Epithelial cell of esophagus (primary cell): ENCODE results near the gene THADA.
A peak's percentile ranks its signal among the peaks of the same experiment; 100 is the strongest.

Experiments used
- DNase-seq: peaks from one replicate; pipeline ENCODE4 v3.0.0; 2010; ENCODE audit warnings: low read depth
- H3K4me3 ChIP-seq: 2 replicates; pipeline ENCODE4 v1.5.1; 2011; ENCODE audit warnings: mild to moderate bottlenecking, low read length, control low read depth
- TF ChIP-seq, protein P1 (sequence below): IDR thresholded peaks from 2 replicates; pipeline ENCODE4 v1.5.1; 2011; ENCODE audit warnings: low read depth, mild to moderate bottlenecking, low read length, control low read depth, inconsistent platforms; ENCODE audit not compliant: insufficient read depth; ENCODE audit errors: missing control alignments

Gene THADA

DNA sequence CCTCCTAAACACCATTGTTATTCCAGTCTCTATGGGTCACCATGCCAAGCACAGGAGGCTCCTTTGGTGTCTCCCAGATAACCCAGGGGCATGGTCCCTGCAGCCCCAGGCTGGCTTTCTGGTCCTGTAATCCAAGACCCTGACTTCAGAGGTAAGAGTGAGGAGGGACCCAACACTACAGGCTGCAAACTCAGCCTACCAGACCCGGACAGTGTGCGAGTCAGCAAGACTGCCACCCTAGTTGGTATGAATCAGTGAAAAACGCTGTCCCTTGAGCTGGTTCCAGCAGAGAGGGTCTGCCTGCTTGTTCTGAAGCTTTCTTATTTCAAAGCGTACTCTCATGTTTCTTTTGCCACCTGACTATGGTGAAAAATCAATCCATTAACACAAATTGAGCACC, 321.8 kb downstream of the THADA start:
- H3K4me3 ChIP-seq = no peak overlapping the region
- TF ChIP-seq, protein P1, sequence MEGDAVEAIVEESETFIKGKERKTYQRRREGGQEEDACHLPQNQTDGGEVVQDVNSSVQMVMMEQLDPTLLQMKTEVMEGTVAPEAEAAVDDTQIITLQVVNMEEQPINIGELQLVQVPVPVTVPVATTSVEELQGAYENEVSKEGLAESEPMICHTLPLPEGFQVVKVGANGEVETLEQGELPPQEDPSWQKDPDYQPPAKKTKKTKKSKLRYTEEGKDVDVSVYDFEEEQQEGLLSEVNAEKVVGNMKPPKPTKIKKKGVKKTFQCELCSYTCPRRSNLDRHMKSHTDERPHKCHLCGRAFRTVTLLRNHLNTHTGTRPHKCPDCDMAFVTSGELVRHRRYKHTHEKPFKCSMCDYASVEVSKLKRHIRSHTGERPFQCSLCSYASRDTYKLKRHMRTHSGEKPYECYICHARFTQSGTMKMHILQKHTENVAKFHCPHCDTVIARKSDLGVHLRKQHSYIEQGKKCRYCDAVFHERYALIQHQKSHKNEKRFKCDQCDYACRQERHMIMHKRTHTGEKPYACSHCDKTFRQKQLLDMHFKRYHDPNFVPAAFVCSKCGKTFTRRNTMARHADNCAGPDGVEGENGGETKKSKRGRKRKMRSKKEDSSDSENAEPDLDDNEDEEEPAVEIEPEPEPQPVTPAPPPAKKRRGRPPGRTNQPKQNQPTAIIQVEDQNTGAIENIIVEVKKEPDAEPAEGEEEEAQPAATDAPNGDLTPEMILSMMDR = no peak
- DNase-seq = no peak

DNA sequence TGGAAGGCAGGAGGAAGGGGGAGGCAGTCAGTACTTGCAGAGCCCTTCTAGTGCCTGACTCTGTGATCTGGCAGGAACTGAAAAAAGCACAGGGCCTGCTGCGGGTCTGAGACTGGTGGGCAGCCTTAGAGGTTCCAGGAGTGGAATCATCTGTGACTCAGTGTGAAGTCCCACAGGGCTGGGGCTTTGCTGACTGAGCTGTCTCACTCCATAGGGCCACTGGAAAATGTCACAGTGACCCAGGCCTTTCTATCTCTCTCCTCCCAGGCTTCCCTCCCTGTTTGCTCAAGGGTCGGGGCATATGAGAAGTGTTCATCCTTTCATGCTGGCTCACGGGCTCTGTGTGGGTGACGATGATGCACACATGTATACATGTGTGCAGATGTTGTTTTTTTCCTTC, 322.3 kb downstream of the THADA start:
- TF ChIP-seq, protein P1 = no peak
- H3K4me3 ChIP-seq = no peak overlapping the region
- no peak for DNase-seq

- no peak overlapping the region for H3K4me3 ChIP-seq
- no peak for DNase-seq
- TF ChIP-seq, protein P1 = no peak
Measured at GRCh38 chr2:43270930-43271615, 324.8 kb downstream of the THADA start.

- TF ChIP-seq, protein P1 = no peak
- no peak for DNase-seq
- H3K4me3 ChIP-seq = no peak overlapping the region
Measured at GRCh38 chr2:43270461-43270860, 325.4 kb downstream of the THADA start.

DNA sequence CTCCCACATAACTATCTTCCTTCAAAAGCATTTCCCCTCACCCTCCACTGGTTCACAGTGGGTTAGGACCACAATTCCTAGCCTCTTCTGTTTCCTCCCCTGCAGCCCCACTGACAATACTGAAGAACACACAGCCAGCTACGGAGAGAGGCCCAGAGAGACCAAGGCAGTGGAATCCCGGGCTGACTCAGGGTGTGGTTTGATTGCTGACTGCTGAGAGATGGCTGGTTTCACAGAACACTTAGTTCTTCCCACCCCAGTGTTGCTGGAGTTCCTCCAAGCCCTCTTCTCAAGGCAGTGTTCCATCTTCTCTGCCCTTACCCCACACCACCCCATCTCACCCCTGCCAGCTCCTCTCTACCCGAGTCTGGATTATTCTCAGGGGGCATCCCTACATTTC, 326.1 kb downstream of the THADA start:
- TF ChIP-seq, protein P1 = no peak
- no peak overlapping the region for H3K4me3 ChIP-seq
- DNase-seq = peak; percentile 47

- H3K4me3 ChIP-seq = no peak overlapping the region
- peak; percentile 28 for DNase-seq
- TF ChIP-seq, protein P1 = no peak
Measured at GRCh38 chr2:43269074-43269572, 326.7 kb downstream of the THADA start.

GRCh38 chr2:43268066-43268953, 327.5 kb downstream of the THADA start:
- H3K4me3 ChIP-seq = no peak overlapping the region
- TF ChIP-seq, protein P1 = no peak
- DNase-seq = peak; percentile 70
